ENCODE results near the gene SELENOP. TPM values are rescaled to one million over a fixed set of nuclear protein-coding genes. Genes with fewer than 3 reads are reported as not detected.
A peak's percentile ranks its signal among the peaks of the same experiment; 100 is the strongest.
"Not testable (repeated sequence)": the region's sequence is repeated elsewhere in the genome, so short reads cannot be mapped to it uniquely, and the experiment has no call there.

The SELENOP gene
- total RNA-seq, 1 donor from 2014 or later = 344 TPM

DNA sequence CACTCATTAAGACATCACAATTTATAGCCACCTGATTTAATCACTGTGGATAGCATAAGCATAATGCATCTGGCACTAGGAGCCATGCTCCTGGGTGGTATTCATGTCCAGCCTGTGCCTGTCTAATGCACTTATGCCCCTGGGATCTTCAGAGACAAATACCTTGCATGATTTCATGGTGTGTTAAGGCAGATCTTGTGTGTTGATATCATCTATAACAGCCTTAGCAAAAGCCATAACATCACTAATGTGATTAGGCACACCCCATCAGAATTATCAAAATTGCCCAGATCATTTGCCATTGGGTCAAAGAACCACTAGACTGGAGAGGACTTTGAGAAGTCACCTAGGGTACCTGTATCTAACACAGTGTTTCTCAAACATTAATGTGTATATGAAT lies 43.7 kb upstream of the SELENOP start:
- DNase-seq (ENCODE audit: extremely low spot score in 2 of 2) = no peak
- TF ChIP-seq POLR2AphosphoS5 (IDR thresholded peaks at IDR 0.05; ENCODE audit: insufficient read depth in 1 of 2, low read depth in 1 of 2) (no peak), POLR2A (IDR thresholded peaks at IDR 0.05) (no peak)
- TF ChIP-seq, protein P1, sequence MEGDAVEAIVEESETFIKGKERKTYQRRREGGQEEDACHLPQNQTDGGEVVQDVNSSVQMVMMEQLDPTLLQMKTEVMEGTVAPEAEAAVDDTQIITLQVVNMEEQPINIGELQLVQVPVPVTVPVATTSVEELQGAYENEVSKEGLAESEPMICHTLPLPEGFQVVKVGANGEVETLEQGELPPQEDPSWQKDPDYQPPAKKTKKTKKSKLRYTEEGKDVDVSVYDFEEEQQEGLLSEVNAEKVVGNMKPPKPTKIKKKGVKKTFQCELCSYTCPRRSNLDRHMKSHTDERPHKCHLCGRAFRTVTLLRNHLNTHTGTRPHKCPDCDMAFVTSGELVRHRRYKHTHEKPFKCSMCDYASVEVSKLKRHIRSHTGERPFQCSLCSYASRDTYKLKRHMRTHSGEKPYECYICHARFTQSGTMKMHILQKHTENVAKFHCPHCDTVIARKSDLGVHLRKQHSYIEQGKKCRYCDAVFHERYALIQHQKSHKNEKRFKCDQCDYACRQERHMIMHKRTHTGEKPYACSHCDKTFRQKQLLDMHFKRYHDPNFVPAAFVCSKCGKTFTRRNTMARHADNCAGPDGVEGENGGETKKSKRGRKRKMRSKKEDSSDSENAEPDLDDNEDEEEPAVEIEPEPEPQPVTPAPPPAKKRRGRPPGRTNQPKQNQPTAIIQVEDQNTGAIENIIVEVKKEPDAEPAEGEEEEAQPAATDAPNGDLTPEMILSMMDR (IDR thresholded peaks at IDR 0.05) = no peak
- H3K4me1 ChIP-seq = peaks cover 43% of the 10 kb centered on the region
- no peaks in the 10 kb centered on the region for H3K36me3 ChIP-seq
- no peaks in the 10 kb centered on the region for H3K27me3 ChIP-seq
- intact Hi-C loops (cut with DNase I) = no loop called here
- H3K27ac ChIP-seq = peak overlapping the region; percentile 39
- H3K4me3 ChIP-seq = no peak overlapping the region
- no peaks in the 10 kb centered on the region for H3K9me3 ChIP-seq

DNA sequence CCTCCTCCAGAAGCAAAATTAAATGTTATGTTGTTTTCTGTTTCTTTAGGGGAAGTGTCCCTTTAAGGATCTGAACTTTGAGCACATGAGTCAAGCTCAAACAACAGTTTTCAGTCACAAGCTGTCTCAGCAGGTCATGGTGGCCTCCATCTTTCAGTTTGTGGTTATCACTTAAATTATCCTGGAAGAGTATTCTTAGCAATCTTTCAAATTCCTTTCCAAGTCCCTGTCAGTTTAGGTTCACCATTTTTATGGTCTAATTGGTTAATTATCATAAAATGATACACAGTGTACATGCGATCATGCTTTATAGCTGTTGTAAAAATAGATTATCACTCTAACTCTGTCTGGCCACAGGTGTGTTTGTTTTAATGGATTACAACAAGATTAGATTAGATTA lies 43.1 kb upstream of the SELENOP start:
- Histone ChIP-seq H3K36me3 (no peaks in the 10 kb centered on the region), H3K4me3 (no peak overlapping the region), H3K9me3 (no peaks in the 10 kb centered on the region), H3K4me1 (peaks cover 43% of the 10 kb centered on the region), H3K27ac (peak overlapping the region; percentile 39), H3K27me3 (no peaks in the 10 kb centered on the region)
- DNase-seq (ENCODE audit: extremely low spot score in 2 of 2) = no peak
- intact Hi-C loops (cut with DNase I) = no loop called here
- TF ChIP-seq POLR2A (IDR thresholded peaks at IDR 0.05) (no peak), POLR2AphosphoS5 (IDR thresholded peaks at IDR 0.05; ENCODE audit: insufficient read depth in 1 of 2, low read depth in 1 of 2) (no peak)
- TF ChIP-seq, protein P1 (IDR thresholded peaks at IDR 0.05) = no peak

DNA sequence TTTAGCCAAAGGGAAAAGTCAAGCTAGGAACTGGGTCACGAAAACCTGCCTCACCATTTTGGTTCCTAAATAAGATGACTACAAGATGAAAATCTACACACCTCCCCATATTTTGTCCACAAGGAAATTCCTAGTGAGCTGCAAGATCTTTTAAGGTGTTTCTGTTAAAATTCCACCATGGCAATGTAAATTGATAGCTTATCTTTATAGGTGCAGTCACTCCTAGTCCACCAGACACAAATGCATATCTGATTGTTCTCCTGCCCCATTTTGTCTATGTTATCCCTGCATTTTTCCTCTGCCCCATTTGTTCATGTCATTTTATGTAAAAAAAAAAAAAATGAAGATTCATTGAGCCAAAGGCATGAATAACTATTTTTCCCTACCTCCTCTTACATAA lies 41.1 kb upstream of the SELENOP start:
- no peak overlapping the region for H3K4me3 ChIP-seq
- H3K27me3 ChIP-seq = no peaks in the 10 kb centered on the region
- no peak for DNase-seq (ENCODE audit: extremely low spot score in 2 of 2)
- intact Hi-C loops (cut with DNase I) = no loop called here
- TF ChIP-seq, protein P1 (IDR thresholded peaks at IDR 0.05) = no peak
- no peak for TF ChIP-seq POLR2A (IDR thresholded peaks at IDR 0.05)
- no peak for TF ChIP-seq POLR2AphosphoS5 (IDR thresholded peaks at IDR 0.05; ENCODE audit: insufficient read depth in 1 of 2, low read depth in 1 of 2)
- no peaks in the 10 kb centered on the region for H3K9me3 ChIP-seq
- H3K27ac ChIP-seq = no peak overlapping the region
- peaks cover 30% of the 10 kb centered on the region for H3K4me1 ChIP-seq
- H3K36me3 ChIP-seq = no peaks in the 10 kb centered on the region

DNA sequence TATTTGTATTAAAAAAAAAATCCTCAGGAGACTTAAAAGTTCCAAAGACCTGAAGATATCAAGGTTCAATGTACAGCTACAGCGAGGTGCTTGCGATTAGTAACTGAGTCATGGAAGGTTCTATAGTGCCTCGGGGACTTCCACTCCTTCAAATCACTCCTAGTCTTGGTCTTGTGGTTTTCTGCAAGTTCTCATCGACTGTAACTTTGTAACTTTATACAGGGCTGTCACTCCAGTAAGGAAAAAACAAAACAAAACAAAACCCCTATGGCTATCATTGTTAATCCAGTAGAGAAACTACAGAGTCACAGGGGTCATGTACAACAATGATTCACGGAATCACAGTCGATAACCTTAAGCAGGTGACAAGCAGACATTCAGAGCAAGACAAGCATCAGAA lies 39.8 kb upstream of the SELENOP start:
- Histone ChIP-seq H3K4me3 (no peak overlapping the region), H3K36me3 (no peaks in the 10 kb centered on the region), H3K9me3 (no peaks in the 10 kb centered on the region), H3K27ac (no peak overlapping the region), H3K4me1 (peaks cover 27% of the 10 kb centered on the region), H3K27me3 (no peaks in the 10 kb centered on the region)
- DNase-seq (ENCODE audit: extremely low spot score in 2 of 2) = no peak
- intact Hi-C loops (cut with DNase I) = no loop called here
- TF ChIP-seq, protein P1 (IDR thresholded peaks at IDR 0.05) = no peak
- TF ChIP-seq POLR2AphosphoS5 (IDR thresholded peaks at IDR 0.05; ENCODE audit: insufficient read depth in 1 of 2, low read depth in 1 of 2) (no peak), POLR2A (IDR thresholded peaks at IDR 0.05) (no peak)

DNA sequence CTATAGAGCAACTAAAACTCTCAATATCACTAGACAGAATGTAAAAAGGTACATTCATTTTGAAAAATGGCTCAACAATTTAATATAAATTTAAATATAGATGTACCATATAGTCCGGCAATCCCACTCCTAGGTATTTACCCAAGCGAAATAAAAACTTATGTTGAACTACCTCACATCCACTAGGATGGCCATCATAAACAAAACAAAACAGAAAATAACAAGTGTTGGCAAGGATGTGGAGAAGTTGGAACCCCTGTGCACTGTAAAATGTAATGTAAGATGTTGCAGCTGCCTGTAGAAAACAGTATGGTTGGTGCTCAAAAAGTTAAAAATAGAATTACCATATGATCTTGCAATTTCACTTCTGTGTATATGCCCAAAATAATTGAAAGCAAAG lies 36.9 kb upstream of the SELENOP start:
- Histone ChIP-seq H3K27ac (no peak overlapping the region), H3K4me1 (peaks cover 7% of the 10 kb centered on the region), H3K4me3 (no peak overlapping the region), H3K27me3 (no peaks in the 10 kb centered on the region), H3K9me3 (no peaks in the 10 kb centered on the region), H3K36me3 (no peaks in the 10 kb centered on the region)
- no peak for TF ChIP-seq POLR2A (IDR thresholded peaks at IDR 0.05)
- TF ChIP-seq, protein P1 (IDR thresholded peaks at IDR 0.05) = no peak
- no peak for TF ChIP-seq POLR2AphosphoS5 (IDR thresholded peaks at IDR 0.05; ENCODE audit: insufficient read depth in 1 of 2, low read depth in 1 of 2)
- intact Hi-C loops (cut with DNase I) = no loop called here
- DNase-seq (ENCODE audit: extremely low spot score in 2 of 2) = no peak

DNA sequence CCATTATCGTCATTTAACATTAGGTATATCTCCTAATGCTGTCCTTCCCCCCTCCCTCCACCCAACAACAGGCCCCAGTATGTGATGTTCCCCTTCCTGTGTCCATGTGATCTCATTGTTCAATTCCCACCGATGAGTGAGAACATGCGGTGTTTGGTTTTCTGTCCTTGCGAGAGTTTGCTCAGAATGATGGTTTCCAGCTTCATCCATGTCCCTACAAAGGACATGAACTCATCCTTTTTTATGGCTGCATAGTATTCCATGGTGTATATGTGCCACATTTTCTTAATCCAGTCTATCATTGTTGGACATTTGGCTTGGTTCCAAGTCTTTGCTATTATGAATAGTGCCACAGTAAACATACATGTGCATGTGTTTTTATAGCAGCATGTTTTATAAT lies 32.7 kb upstream of the SELENOP start:
- H3K27ac ChIP-seq; H3K36me3 ChIP-seq; H3K4me3 ChIP-seq; intact Hi-C loops (cut with DNase I); DNase-seq (ENCODE audit: extremely low spot score in 2 of 2); H3K27me3 ChIP-seq; H3K9me3 ChIP-seq: not testable (repeated sequence)
- peaks cover 34% of the 10 kb centered on the region for H3K4me1 ChIP-seq
